IMR-90 (cell line): ENCODE data around the gene LAIR2. TPM values are rescaled to one million over a fixed set of nuclear protein-coding genes. Genes with fewer than 3 reads are reported as not detected.

ENCODE experiments used
- ATAC-seq: fragments of 200-7000 bp; cut with Tn5 transposase; 2 replicates; pipeline ENCODE4 v1.9.1; 2020; ENCODE audit warnings: low read depth, mild to moderate bottlenecking, moderate library complexity
- BruUV-seq: library from RNA; stranded (reverse); fragments of 400-500 nt; replicated peaks from 2 replicates; lab custom pipeline; 2021; lab: Mats Ljungman, UMichigan
- CTCF ChIA-PET: fragments of 300-600 bp; formaldehyde crosslinking; extraction: SDS; loops from one replicate; lab custom pipeline; 2021; ENCODE audit warnings: antibody characterized with exemption; lab: Yijun Ruan, JAX
- POLR2A ChIA-PET: fragments of 300-600 bp; sonication (Branson Sonifier 250); formaldehyde crosslinking; loops from one replicate; lab custom pipeline; 2022; ENCODE audit warnings: antibody characterized with exemption; ENCODE audit not compliant: unreplicated experiment; lab: Charles Lee
- DNase-seq: peaks from one replicate; pipeline ENCODE4 v3.0.0; 2013
- H2AFZ ChIP-seq: replicated peaks from 2 replicates; pipeline ENCODE3; 2013; ENCODE audit warnings: low read length, mild to moderate bottlenecking; ENCODE audit not compliant: poor library complexity
- H2AK5ac ChIP-seq: 2 replicates; pipeline ENCODE4 v1.6.1; 2013; ENCODE audit warnings: low read depth, low read length, inconsistent platforms
- H2AK9ac ChIP-seq: replicated peaks from 2 replicates; pipeline ENCODE3; 2013; ENCODE audit warnings: mild to moderate bottlenecking, low read depth, low read length, moderate library complexity; ENCODE audit not compliant: poor library complexity
- H2BK120ac ChIP-seq: 2 replicates; pipeline ENCODE4 v1.6.1; 2013; ENCODE audit warnings: low read depth, low read length, inconsistent platforms
- H2BK15ac ChIP-seq: 3 replicates; pipeline ENCODE4 v1.6.1; 2013; ENCODE audit warnings: low read depth, low read length, inconsistent platforms
- H2BK20ac ChIP-seq: 2 replicates; pipeline ENCODE4 v1.6.1; 2013; ENCODE audit warnings: low read depth, mild to moderate bottlenecking, inconsistent platforms, low read length, moderate library complexity
- H2BK5ac ChIP-seq: 2 replicates; pipeline ENCODE4 v1.6.1; 2013; ENCODE audit warnings: mild to moderate bottlenecking, low read depth, low read length, inconsistent platforms; ENCODE audit not compliant: poor library complexity, severe bottlenecking
- H3K14ac ChIP-seq: replicated peaks from 2 replicates; pipeline ENCODE4 v1.6.1; 2013; ENCODE audit warnings: low read depth, low read length, inconsistent platforms
- H3K18ac ChIP-seq: 2 replicates; pipeline ENCODE4 v1.6.1; 2013; ENCODE audit warnings: low read depth, low read length, control low read depth
- H3K23ac ChIP-seq: 2 replicates; pipeline ENCODE4 v1.6.1; 2013; ENCODE audit warnings: low read depth, low read length, inconsistent platforms
- H3K27ac ChIP-seq: 2 replicates; pipeline ENCODE4 v1.5.1; 2013; ENCODE audit warnings: mild to moderate bottlenecking, control low read depth, low read length; ENCODE audit not compliant: insufficient read depth
- H3K27me3 ChIP-seq: 2 replicates; pipeline ENCODE4 v1.6.1; 2013; ENCODE audit warnings: low read length; ENCODE audit not compliant: control insufficient read depth, insufficient read depth
- H3K36me3 ChIP-seq: 2 replicates; pipeline ENCODE4 v1.6.1; 2013; ENCODE audit warnings: low read length, mixed read lengths; ENCODE audit not compliant: control insufficient read depth, insufficient read depth
- H3K4ac ChIP-seq: 2 replicates; pipeline ENCODE4 v1.6.1; 2013; ENCODE audit warnings: low read depth, low read length, inconsistent platforms
- H3K4me1 ChIP-seq: 2 replicates; pipeline ENCODE4 v1.6.1; 2013; ENCODE audit warnings: low read length, mixed read lengths; ENCODE audit not compliant: control insufficient read depth, insufficient read depth
- H3K4me2 ChIP-seq: 2 replicates; pipeline ENCODE4 v1.6.1; 2013; ENCODE audit warnings: low read depth, mild to moderate bottlenecking, control low read depth, low read length, moderate library complexity
- H3K4me3 ChIP-seq: 2 replicates; pipeline ENCODE4 v1.5.1; 2013; ENCODE audit warnings: low read depth, mild to moderate bottlenecking, control low read depth, low read length, moderate library complexity; ENCODE audit not compliant: insufficient read depth
- H3K56ac ChIP-seq: 2 replicates; pipeline ENCODE4 v1.6.1; 2013; ENCODE audit warnings: low read length, inconsistent platforms; ENCODE audit not compliant: insufficient read depth; ENCODE audit errors: extremely low read depth
- H3K79me1 ChIP-seq, 2 experiments: 2 replicates each; pipeline ENCODE4 v1.6.1; 2013; ENCODE audit warnings: low read length in 2 of 2, inconsistent platforms in 1 of 2, low read depth in 1 of 2
- H3K9ac ChIP-seq: 2 replicates; pipeline ENCODE4 v1.6.1; 2013; ENCODE audit warnings: low read depth, low read length, control low read depth
- H3K9me1 ChIP-seq: 2 replicates; pipeline ENCODE4 v1.6.1; 2013; ENCODE audit warnings: low read length, inconsistent platforms; ENCODE audit not compliant: insufficient read depth
- H3K9me3 ChIP-seq: 2 replicates; pipeline ENCODE4 v1.6.1; 2013; ENCODE audit warnings: low read length; ENCODE audit not compliant: control insufficient read depth, insufficient read depth
- H4K20me1 ChIP-seq: 2 replicates; pipeline ENCODE4 v1.6.1; 2013; ENCODE audit warnings: low read length, inconsistent platforms; ENCODE audit not compliant: insufficient read depth
- H4K5ac ChIP-seq: 2 replicates; pipeline ENCODE4 v1.6.1; 2013; ENCODE audit warnings: mild to moderate bottlenecking, low read depth, low read length, control low read depth
- H4K8ac ChIP-seq, 2 experiments: 2 replicates each; pipeline ENCODE4 v1.6.1; 2013; ENCODE audit warnings: low read depth in 2 of 2, low read length in 2 of 2, control low read depth in 1 of 2, inconsistent platforms in 1 of 2
- H4K91ac ChIP-seq: 2 replicates; pipeline ENCODE4 v1.6.1; 2013; ENCODE audit warnings: low read depth, low read length, inconsistent platforms; ENCODE audit not compliant: insufficient read depth
- MAFK ChIP-seq: IDR thresholded peaks from 2 replicates; pipeline ENCODE4 v1.6.1; 2012; ENCODE audit warnings: low read depth, low read length, improper control_type of control experiment
- MAZ ChIP-seq: IDR thresholded peaks from 2 replicates; pipeline ENCODE4 v1.6.1; 2012; ENCODE audit warnings: low read depth, mild to moderate bottlenecking, low read length, improper control_type of control experiment, moderate library complexity, borderline replicate concordance
- RCOR1 ChIP-seq: IDR thresholded peaks from 2 replicates; pipeline ENCODE4 v1.6.1; 2012; ENCODE audit warnings: mild to moderate bottlenecking, low read length, improper control_type of control experiment; ENCODE audit not compliant: insufficient replicate concordance
- WGBS, 2 experiments: methylation state at CpG; one replicate each; pipeline versions ENCODE4 v1.1.5 to v1.1.7; 2013; ENCODE audit warnings: missing lambda C conversion rate in 2 of 2; ENCODE audit not compliant: insufficient read length in 1 of 2; ENCODE audit errors: extremely low coverage in 2 of 2; 5-methylcytosine and 5-hydroxymethylcytosine counted together
- dilution Hi-C: fragments of 300-500 bp; cut with HindIII; formaldehyde crosslinking; loops from one replicate; pipeline ENCODE4 v1.14.3; 2018; ENCODE audit warnings: low sequenced_read_pairs; ENCODE audit not compliant: unreplicated experiment
- in situ Hi-C: fragments of 300-500 bp; cut with MboI; formaldehyde crosslinking; loops from 3 replicates; pipeline ENCODE4 v1.14.3; 2019; ENCODE audit warnings: low sequenced_read_pairs, inconsistent platforms, mixed read lengths
- intact Hi-C: fragments of 100-400 bp; cut with micrococcal nuclease; formaldehyde crosslinking; loops from 2 replicates; pipeline ENCODE4 v1.10.0; 2022
- polyA plus RNA-seq, 3 experiments: library from polyadenylated mRNA; depleted of rRNA; stranded (reverse); fragments of >200 nt; gene quantifications; 2 replicates each; pipeline ENCODE4 v1.2.3, GENCODE V29; 2012; ENCODE audit warnings: low replicate concordance in 1 of 3
- total RNA-seq: library from RNA; depleted of rRNA; stranded (reverse); fragments of >200 nt; gene quantifications from 2 replicates; pipeline ENCODE4 v1.2.3, GENCODE V29; 2012
- TF ChIP-seq, protein P1 (sequence below): fragments of 150-350 bp; IDR thresholded peaks from 2 replicates; pipeline ENCODE4 v1.6.1; 2017; ENCODE audit warnings: mild to moderate bottlenecking, antibody characterized with exemption, low read length, low read depth
- TF ChIP-seq, protein P2 (sequence below): fragments of 150-350 bp; IDR thresholded peaks from 2 replicates; pipeline ENCODE4 v1.6.1; 2016; ENCODE audit warnings: low read depth, mild to moderate bottlenecking, low read length, moderate library complexity, borderline replicate concordance
- TF ChIP-seq, protein P3 (sequence below): conservative IDR thresholded peaks from 2 replicates; pipeline ENCODE4 v1.5.1; 2012; ENCODE audit warnings: mild to moderate bottlenecking, low read depth, low read length, improper control_type of control experiment

The LAIR2 gene
- total and polyA plus RNA-seq, 2 of the 4 experiments (the other 2 are of a cell fraction), result not detected

DNA sequence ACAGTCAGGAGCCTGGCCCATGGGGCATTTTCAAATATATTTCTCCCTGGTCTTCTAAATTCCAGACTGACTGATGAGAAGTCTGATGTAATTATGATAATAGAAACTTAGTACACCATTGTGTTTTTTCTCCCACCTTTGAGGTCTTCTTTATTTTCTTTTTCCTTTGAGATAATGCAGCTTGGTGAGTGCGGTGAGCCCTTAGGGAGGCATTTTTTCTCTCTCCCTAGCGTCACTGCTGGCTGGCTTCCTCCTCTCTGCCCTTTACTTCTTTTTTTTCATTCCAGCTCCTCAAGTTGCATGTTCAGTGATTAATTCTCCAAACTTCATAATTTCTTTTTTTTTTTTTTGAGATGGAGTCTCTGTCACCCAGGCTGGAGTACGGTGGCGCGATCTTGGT lies 16.8 kb upstream of the LAIR2 start:
- Histone ChIP-seq H3K56ac (no peak overlapping the region), H3K9me3 (no peaks in the 10 kb centered on the region), H4K8ac (no peak overlapping the region), H3K27me3 (no peaks in the 10 kb centered on the region), H3K36me3 (no peaks in the 10 kb centered on the region), H3K4me1 (no peaks in the 10 kb centered on the region), H3K9me1 (no peaks in the 10 kb centered on the region; the same call in 1 of the 2 replicates), H2AFZ (no peak overlapping the region), H3K14ac (no peak overlapping the region), H4K91ac (no peak overlapping the region), H3K23ac (no peak overlapping the region), H2AK9ac (no peak overlapping the region), H2AK5ac (no peak overlapping the region), H3K9ac (no peak overlapping the region), H2BK15ac (no peak overlapping the region), H3K4ac (no peak overlapping the region), H3K79me1 (no peaks in the 10 kb centered on the region), H3K27ac (no peak overlapping the region), H4K20me1 (no peaks in the 10 kb centered on the region), H3K4me3 (no peak overlapping the region), H3K4me2 (no peak overlapping the region), H3K18ac (no peak overlapping the region), H4K5ac (no peak overlapping the region), H2BK120ac (no peak overlapping the region), H2BK20ac (no peak overlapping the region), H2BK5ac (no peak overlapping the region)
- POLR2A ChIA-PET, result interaction anchor here (0.6 kb wide), 1 partner anchor 17 kb away, joined by 5 read pairs; no protein-coding TSS in a partner anchor
- no peak for TF ChIP-seq MAZ
- TF ChIP-seq RCOR1, result no peak
- TF ChIP-seq MAFK, result no peak
- TF ChIP-seq, protein P1, sequence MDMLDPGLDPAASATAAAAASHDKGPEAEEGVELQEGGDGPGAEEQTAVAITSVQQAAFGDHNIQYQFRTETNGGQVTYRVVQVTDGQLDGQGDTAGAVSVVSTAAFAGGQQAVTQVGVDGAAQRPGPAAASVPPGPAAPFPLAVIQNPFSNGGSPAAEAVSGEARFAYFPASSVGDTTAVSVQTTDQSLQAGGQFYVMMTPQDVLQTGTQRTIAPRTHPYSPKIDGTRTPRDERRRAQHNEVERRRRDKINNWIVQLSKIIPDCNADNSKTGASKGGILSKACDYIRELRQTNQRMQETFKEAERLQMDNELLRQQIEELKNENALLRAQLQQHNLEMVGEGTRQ, result no peak
- TF ChIP-seq, protein P2, sequence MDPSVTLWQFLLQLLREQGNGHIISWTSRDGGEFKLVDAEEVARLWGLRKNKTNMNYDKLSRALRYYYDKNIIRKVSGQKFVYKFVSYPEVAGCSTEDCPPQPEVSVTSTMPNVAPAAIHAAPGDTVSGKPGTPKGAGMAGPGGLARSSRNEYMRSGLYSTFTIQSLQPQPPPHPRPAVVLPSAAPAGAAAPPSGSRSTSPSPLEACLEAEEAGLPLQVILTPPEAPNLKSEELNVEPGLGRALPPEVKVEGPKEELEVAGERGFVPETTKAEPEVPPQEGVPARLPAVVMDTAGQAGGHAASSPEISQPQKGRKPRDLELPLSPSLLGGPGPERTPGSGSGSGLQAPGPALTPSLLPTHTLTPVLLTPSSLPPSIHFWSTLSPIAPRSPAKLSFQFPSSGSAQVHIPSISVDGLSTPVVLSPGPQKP, result no peak
- TF ChIP-seq, protein P3, sequence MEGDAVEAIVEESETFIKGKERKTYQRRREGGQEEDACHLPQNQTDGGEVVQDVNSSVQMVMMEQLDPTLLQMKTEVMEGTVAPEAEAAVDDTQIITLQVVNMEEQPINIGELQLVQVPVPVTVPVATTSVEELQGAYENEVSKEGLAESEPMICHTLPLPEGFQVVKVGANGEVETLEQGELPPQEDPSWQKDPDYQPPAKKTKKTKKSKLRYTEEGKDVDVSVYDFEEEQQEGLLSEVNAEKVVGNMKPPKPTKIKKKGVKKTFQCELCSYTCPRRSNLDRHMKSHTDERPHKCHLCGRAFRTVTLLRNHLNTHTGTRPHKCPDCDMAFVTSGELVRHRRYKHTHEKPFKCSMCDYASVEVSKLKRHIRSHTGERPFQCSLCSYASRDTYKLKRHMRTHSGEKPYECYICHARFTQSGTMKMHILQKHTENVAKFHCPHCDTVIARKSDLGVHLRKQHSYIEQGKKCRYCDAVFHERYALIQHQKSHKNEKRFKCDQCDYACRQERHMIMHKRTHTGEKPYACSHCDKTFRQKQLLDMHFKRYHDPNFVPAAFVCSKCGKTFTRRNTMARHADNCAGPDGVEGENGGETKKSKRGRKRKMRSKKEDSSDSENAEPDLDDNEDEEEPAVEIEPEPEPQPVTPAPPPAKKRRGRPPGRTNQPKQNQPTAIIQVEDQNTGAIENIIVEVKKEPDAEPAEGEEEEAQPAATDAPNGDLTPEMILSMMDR, result no peak
- DNase-seq, result no peak
- whole genome bisulfite sequencing, 2 experiments, result no CpG with 5 or more reads among the region's 5 CpGs
- BruUV-seq, result no TSS peak
- dilution Hi-C loops (no loop called here), in situ Hi-C loops (no loop called here), intact Hi-C loops (no loop called here)
- CTCF ChIA-PET, result no interaction called here
- no peak for ATAC-seq
